HG03521 (cell line): ENCODE results near the gene GAST.
A peak's percentile ranks its signal among the peaks of the same experiment; 100 is the strongest.
"Not testable (repeated sequence)": the region's sequence is repeated elsewhere in the genome, so short reads cannot be mapped to it uniquely, and the experiment has no call there.

Source experiments
- ATAC-seq: cut with Tn5 transposase; IDR thresholded peaks from one replicate; pipeline ENCODE4 v1.9.1; 2021; ENCODE audit warnings: mild to moderate bottlenecking, moderate library complexity; ENCODE audit not compliant: unreplicated experiment

GAST gene

GRCh38 chr17:41683441-41684007, 28.6 kb upstream of the GAST start:
- ATAC-seq: no peak

- ATAC-seq: no peak
Observed at GRCh38 chr17:41684035-41684434, 28.1 kb upstream of the GAST start.

- ATAC-seq: not testable (repeated sequence)
Observed at GRCh38 chr17:41685753-41686152, 26.4 kb upstream of the GAST start.

GRCh38 chr17:41686281-41686680, 25.9 kb upstream of the GAST start:
- ATAC-seq: no peak

GRCh38 chr17:41687828-41688640, 24.1 kb upstream of the GAST start:
- no peak for ATAC-seq

GRCh38 chr17:41688641-41689496, 23.3 kb upstream of the GAST start, which contains the start of gene EIF1:
TSS of gene EIF1 (plus strand) at chr17:41688885. CDS start at chr17:41689039, 154 bp downstream.
- peak; percentile 64 for ATAC-seq

GRCh38 chr17:41689497-41690299, 22.4 kb upstream of the GAST start:
- ATAC-seq: no peak

- no peak for ATAC-seq
Observed at GRCh38 chr17:41690497-41690896, 21.6 kb upstream of the GAST start.

- no peak for ATAC-seq
Observed at GRCh38 chr17:41691031-41691777, 20.9 kb upstream of the GAST start.

- ATAC-seq: no peak
Observed at GRCh38 chr17:41692722-41693521, 19.2 kb upstream of the GAST start.

- no peak for ATAC-seq
Observed at GRCh38 chr17:41695134-41695661, 16.9 kb upstream of the GAST start.

- ATAC-seq: no peak
Observed at GRCh38 chr17:41695954-41696757, 16.0 kb upstream of the GAST start.

GRCh38 chr17:41697122-41697962, 14.8 kb upstream of the GAST start:
- ATAC-seq: no peak

- ATAC-seq: not testable (repeated sequence)
Observed at GRCh38 chr17:41700843-41701242, 11.3 kb upstream of the GAST start.

GRCh38 chr17:41702712-41703111, 9.4 kb upstream of the GAST start:
- no peak for ATAC-seq

- no peak for ATAC-seq
Observed at GRCh38 chr17:41705271-41705991, 6.7 kb upstream of the GAST start.
